HUES48 (cell line): ENCODE results near the gene RNF138.
"Not testable (repeated sequence)": the region's sequence is repeated elsewhere in the genome, so short reads cannot be mapped to it uniquely, and the experiment has no call there.

Source experiments
- H3K27ac ChIP-seq: one replicate; pipeline ENCODE4 v1.7.0; 2013; ENCODE audit warnings: low read depth, low read length, inconsistent platforms
- H3K27me3 ChIP-seq: 2 replicates; pipeline ENCODE4 v1.6.1; 2013; ENCODE audit warnings: mild to moderate bottlenecking, low read length; ENCODE audit not compliant: control insufficient read depth, insufficient read depth
- H3K36me3 ChIP-seq: 2 replicates; pipeline ENCODE4 v1.6.1; 2013; ENCODE audit warnings: low read length; ENCODE audit not compliant: control insufficient read depth, insufficient read depth
- H3K4me1 ChIP-seq: 2 replicates; pipeline ENCODE4 v1.6.1; 2013; ENCODE audit warnings: mild to moderate bottlenecking, low read length; ENCODE audit not compliant: control insufficient read depth, insufficient read depth
- H3K4me3 ChIP-seq: 2 replicates; pipeline ENCODE4 v1.5.1; 2013; ENCODE audit warnings: mild to moderate bottlenecking, low read depth, low read length
- H3K9ac ChIP-seq: 2 replicates; pipeline ENCODE4 v1.6.1; 2013; ENCODE audit warnings: mild to moderate bottlenecking, low read depth, low read length, moderate library complexity
- H3K9me3 ChIP-seq: 2 replicates; pipeline ENCODE4 v1.6.1; 2013; ENCODE audit warnings: low read length; ENCODE audit not compliant: control insufficient read depth, insufficient read depth

Gene RNF138

DNA sequence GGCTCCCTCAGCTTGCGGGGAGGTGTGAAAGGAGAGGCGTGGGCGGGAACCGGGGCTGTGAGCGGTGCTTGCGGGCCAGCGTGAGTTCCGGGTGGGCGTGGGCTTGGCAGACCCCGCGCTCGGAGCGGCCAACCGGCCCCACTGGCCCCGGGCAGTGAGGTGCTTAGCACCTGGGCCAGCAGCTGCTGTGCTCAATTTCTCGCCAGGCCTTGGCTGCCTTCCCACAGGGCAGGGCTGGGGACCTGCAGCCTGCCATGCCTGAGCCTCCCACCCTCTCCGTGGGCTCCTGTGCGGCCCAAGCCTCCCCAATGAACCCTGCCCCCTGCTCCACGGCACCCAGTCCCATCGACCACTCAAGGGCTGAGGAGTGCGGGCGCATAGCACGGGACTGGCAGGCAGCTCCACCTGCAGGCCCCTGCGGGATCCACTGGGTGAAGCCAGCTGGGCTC, 48.2 kb downstream of the RNF138 start:
- Histone ChIP-seq H3K4me3 (no peak overlapping the region), H3K27ac (no peak overlapping the region), H3K9me3 (no peaks in the 10 kb centered on the region), H3K4me1 (no peaks in the 10 kb centered on the region), H3K9ac (no peak overlapping the region), H3K27me3 (no peaks in the 10 kb centered on the region), H3K36me3 (no peaks in the 10 kb centered on the region)

DNA sequence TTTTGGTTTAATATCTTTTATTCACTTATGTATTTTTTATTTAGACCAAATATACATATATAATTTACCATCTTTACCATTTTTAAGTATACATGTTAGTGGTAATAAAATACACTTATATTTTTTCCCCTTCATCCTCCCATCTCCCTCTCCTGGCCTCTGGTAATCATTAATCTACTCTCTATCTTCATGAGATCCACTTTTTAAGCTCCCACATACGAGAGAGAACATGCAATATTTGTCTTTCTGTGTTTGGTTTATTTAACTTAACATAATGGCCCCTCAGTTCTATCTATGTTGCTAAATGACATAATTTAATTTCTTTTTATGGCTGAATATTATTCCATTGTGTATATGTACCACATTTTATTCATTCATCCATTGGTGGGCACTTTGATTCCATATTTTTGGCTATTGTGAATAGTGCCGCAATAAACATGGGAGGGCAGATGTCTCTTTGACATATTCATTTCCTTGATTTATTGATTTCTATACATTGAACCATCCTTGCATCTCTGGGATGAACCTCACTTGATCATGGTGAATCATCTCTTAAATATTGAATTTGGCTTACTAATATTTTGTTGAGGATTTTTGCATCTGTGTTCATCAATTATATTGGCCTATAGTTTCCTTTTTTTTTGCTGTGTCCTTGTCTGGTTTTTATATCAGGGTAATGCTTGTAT, 56.7 kb downstream of the RNF138 start:
- Histone ChIP-seq H3K4me1 (no peaks in the 10 kb centered on the region), H3K27me3 (no peaks in the 10 kb centered on the region), H3K27ac (no peak overlapping the region), H3K9me3 (no peaks in the 10 kb centered on the region), H3K4me3 (no peak overlapping the region), H3K9ac (no peak overlapping the region), H3K36me3 (no peaks in the 10 kb centered on the region)

- H3K4me3 ChIP-seq, result no peak overlapping the region
- H3K27me3 ChIP-seq, result no peaks in the 10 kb centered on the region
- no peaks in the 10 kb centered on the region for H3K36me3 ChIP-seq
- no peaks in the 10 kb centered on the region for H3K9me3 ChIP-seq
- H3K4me1 ChIP-seq, result 0 out of 2 replicates have a peak, but pooled peaks cover 3% of the 10 kb centered on the region
- no peak overlapping the region for H3K9ac ChIP-seq
- no peak overlapping the region for H3K27ac ChIP-seq
These were observed 61.2 kb downstream of the RNF138 start for GRCh38 chr18:32152705-32153448.

DNA sequence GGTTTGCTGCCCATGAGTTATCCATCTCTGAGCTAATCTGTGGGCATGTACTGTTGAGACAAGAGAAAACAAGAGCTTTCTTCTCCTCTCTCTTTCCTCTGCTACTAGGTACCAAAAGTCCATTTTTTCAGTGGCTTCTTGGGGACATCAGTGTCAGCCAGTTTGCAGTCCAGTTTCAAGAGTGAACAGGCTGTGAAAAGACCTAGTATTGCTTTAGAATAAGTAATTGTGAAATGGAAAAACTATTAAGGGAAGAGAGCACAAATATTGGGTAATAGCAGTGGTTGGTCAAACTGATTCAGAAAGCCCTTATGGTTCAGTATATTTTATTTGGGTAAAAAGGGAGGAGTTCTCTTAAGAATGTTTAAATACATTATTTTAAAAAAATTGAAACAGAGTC, 65.2 kb downstream of the RNF138 start:
- no peak overlapping the region for H3K9ac ChIP-seq
- no peak overlapping the region for H3K4me3 ChIP-seq

DNA sequence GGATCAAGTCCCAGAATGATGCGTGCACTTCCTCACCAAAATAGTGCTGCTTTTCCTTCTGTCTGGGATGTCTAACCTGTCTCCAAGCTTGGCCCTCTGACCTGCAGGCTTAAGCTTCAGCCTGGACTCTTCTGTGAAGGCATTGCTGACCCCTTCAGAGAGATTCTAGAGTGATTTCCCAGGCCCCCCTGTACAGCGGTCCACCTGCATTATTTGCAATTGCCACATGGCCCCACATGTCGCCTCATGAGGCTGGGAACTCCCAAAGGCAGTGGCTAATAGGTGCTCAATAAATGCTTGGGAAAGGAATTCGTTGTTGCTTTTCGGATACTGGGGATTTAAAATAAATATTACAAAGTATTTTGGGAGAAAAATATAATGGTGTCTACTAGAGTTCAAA, 65.9 kb downstream of the RNF138 start:
- Histone ChIP-seq H3K9ac (no peak overlapping the region), H3K36me3 (no peaks in the 10 kb centered on the region), H3K27ac (no peak overlapping the region), H3K9me3 (no peaks in the 10 kb centered on the region), H3K27me3 (no peaks in the 10 kb centered on the region), H3K4me1 (0 out of 2 replicates have a peak, but pooled peaks cover 3% of the 10 kb centered on the region), H3K4me3 (no peak overlapping the region)

More for the DNA sequence above, 65.2 kb downstream of the RNF138 start:
- no peaks in the 10 kb centered on the region for H3K27me3 ChIP-seq
- 0 out of 2 replicates have a peak, but pooled peaks cover 3% of the 10 kb centered on the region for H3K4me1 ChIP-seq
- H3K9me3 ChIP-seq, result no peaks in the 10 kb centered on the region
- no peaks in the 10 kb centered on the region for H3K36me3 ChIP-seq
- H3K27ac ChIP-seq, result no peak overlapping the region

GRCh38 chr18:32158108-32158624, 66.5 kb downstream of the RNF138 start:
- Histone ChIP-seq H3K27ac (no peak overlapping the region), H3K27me3 (no peaks in the 10 kb centered on the region), H3K4me1 (0 out of 2 replicates have a peak, but pooled peaks cover 3% of the 10 kb centered on the region), H3K36me3 (no peaks in the 10 kb centered on the region), H3K9ac (no peak overlapping the region), H3K9me3 (no peaks in the 10 kb centered on the region), H3K4me3 (peak overlapping the region; percentile 32; the same call in 1 of the 2 replicates)

DNA sequence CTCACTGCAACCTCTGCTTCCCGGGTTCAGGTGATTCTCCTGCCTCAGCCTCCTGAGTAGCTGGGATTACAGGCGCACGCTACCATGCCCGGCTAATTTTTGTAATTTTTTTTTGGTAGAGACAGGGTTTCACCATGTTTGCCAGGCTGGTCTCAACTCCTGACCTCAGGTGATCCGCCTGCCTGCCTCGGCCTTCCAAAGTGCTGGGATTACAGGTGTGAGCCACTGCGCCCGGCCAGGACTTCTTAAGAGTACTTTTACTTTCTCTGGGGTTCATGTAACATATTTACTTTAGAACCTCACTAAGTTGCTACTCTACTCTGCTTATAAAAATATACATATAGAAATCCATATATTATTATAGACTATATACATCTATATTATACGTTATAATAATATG, 67.0 kb downstream of the RNF138 start:
- not testable (repeated sequence) for H3K9ac ChIP-seq, H3K27me3 ChIP-seq, H3K4me3 ChIP-seq, H3K9me3 ChIP-seq, H3K4me1 ChIP-seq, H3K36me3 ChIP-seq, H3K27ac ChIP-seq

DNA sequence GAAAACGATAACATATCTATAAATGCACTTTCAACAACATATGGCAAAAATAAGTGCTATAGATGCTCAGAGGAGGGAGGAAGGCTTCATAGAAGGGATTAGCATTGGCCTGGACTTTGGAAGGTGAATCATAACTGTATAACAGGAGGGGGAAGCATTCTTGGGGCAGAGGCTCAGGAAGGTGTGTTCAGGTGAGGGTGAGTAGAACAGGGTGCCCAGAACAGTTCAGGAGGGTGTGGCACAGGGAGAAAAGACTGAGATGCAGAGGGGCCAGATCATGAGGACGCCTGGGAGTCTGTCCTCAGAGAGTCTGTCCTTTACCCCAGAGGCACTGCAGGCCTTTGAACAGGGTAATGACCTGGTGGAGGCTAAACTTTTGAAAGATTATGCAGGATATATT, 68.9 kb downstream of the RNF138 start:
- Histone ChIP-seq H3K27me3 (no peaks in the 10 kb centered on the region), H3K36me3 (no peaks in the 10 kb centered on the region), H3K9ac (no peak overlapping the region), H3K4me1 (0 out of 2 replicates have a peak, but pooled peaks cover 3% of the 10 kb centered on the region), H3K4me3 (no peak overlapping the region), H3K9me3 (no peaks in the 10 kb centered on the region), H3K27ac (no peak overlapping the region)

DNA sequence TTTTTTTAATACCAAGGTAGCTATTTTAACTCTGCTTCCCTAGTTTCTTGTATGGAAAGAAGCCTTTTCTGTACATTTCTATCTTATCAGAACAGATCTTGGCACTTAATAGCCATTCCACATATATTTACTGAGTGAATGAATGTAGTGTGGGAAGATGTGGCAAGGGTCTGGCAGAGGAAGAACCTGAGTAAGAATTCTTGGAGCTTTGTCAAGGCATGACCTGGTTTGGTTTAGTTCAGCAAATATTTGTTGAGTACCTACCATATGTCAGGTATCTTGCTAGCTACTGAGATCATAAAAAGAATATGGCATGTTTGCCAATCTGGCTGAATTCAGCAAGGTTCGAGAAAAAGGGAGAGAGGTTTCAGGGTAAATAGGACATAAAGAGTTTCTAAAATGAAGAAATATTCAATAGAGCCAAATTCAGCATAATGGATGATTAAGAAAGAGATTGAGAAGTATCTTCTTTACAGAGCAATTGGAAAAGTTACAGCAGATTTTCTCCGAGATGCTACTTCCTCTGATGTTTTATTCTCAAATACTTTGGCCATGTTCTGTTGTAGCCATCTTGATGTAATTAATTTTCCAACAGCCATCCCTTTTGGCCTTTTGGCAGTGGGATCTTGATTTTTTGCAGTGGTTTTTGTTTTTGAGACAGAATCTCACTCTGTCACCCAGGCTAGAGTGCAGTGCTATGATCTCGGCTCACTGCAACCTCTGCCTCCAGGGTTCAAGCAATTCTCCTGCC, 76.5 kb downstream of the RNF138 start:
- no peak overlapping the region for H3K9ac ChIP-seq
- no peaks in the 10 kb centered on the region for H3K36me3 ChIP-seq
- no peaks in the 10 kb centered on the region for H3K27me3 ChIP-seq
- H3K4me3 ChIP-seq, result no peak overlapping the region
- H3K9me3 ChIP-seq, result no peaks in the 10 kb centered on the region
- no peak overlapping the region for H3K27ac ChIP-seq
- H3K4me1 ChIP-seq, result no peaks in the 10 kb centered on the region

DNA sequence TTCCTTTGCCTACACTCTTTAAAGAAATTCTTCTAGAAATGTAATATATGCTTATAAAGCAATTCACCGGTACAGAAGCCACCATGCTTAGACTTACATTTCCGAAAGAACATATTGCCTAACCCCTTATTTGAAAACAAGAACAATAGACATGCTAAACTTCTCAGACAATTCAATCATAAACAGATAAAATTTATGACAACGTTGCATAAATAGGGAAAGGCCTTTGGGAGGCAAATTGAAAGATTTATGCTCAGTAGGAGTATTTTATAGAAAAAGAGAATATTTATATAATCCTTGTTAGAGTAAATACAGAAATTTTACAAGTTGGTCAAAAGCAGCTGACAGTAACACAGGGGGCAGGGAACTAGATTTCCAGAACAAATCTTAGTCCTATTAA, 82.0 kb downstream of the RNF138 start:
- Histone ChIP-seq H3K4me1 (no peaks in the 10 kb centered on the region), H3K36me3 (no peaks in the 10 kb centered on the region)

More for the DNA sequence above, 82.0 kb downstream of the RNF138 start:
- Histone ChIP-seq H3K4me3 (no peak overlapping the region), H3K9ac (no peak overlapping the region), H3K27ac (no peak overlapping the region), H3K27me3 (no peaks in the 10 kb centered on the region), H3K9me3 (no peaks in the 10 kb centered on the region)
